Activated CD4-positive, alpha-beta T cell treated with anti-CD3 and anti-CD28 coated beads, Interleukin-2, amount 50 U/mL, for 1 hour (primary cell): ENCODE measurements around the gene TSPAN2.
"Not testable (repeated sequence)": the region's sequence is repeated elsewhere in the genome, so short reads cannot be mapped to it uniquely, and the experiment has no call there.

Experiments
- DNase-seq: peaks from one replicate; pipeline ENCODE4 v3.0.0-alpha.2; 2020

The TSPAN2 gene

GRCh38 chr1:115031595-115031994, 57.7 kb downstream of the TSPAN2 start:
- no peak for DNase-seq

- no peak for DNase-seq
These were observed 59.8 kb downstream of the TSPAN2 start, which contains the start of gene TSHB for GRCh38 chr1:115029526-115029925. TSS of gene TSHB (plus strand) at chr1:115029826. CDS start at chr1:115033363, 3,537 bp downstream.

GRCh38 chr1:115023593-115023992, 65.7 kb downstream of the TSPAN2 start:
- DNase-seq = no peak

- no peak for DNase-seq
These were observed 68.2 kb downstream of the TSPAN2 start for GRCh38 chr1:115021145-115021544.

- not testable (repeated sequence) for DNase-seq
These were observed 69.8 kb downstream of the TSPAN2 start for GRCh38 chr1:115019549-115019948.

GRCh38 chr1:115013792-115014191, 75.5 kb downstream of the TSPAN2 start:
- no peak for DNase-seq

- no peak for DNase-seq
These were observed 76.9 kb downstream of the TSPAN2 start for GRCh38 chr1:115012434-115012833.

- DNase-seq = no peak
These were observed 77.3 kb downstream of the TSPAN2 start for GRCh38 chr1:115012006-115012405.

- no peak for DNase-seq
These were observed 83.1 kb downstream of the TSPAN2 start for GRCh38 chr1:115006191-115006590.
